HG02798 (cell line): ENCODE data around the gene SIRT7.

Experiments
- ATAC-seq: cut with Tn5 transposase; IDR thresholded peaks from one replicate; pipeline ENCODE4 v1.9.1; 2021; ENCODE audit warnings: mild to moderate bottlenecking; ENCODE audit not compliant: unreplicated experiment, poor library complexity

Gene SIRT7

GRCh38 chr17:81890447-81891302 is 27.3 kb downstream of the SIRT7 start:
- peak; percentile 18 for ATAC-seq

- ATAC-seq = no peak
These were observed 28.4 kb downstream of the SIRT7 start for GRCh38 chr17:81889602-81890001.

GRCh38 chr17:81888988-81889595 is 28.9 kb downstream of the SIRT7 start:
- no peak for ATAC-seq

- ATAC-seq = no peak
These were observed 29.6 kb downstream of the SIRT7 start for GRCh38 chr17:81888105-81888987.

GRCh38 chr17:81885869-81886548 is 32.0 kb downstream of the SIRT7 start:
- no peak for ATAC-seq

GRCh38 chr17:81885454-81885853 is 32.5 kb downstream of the SIRT7 start:
- ATAC-seq = no peak

GRCh38 chr17:81884968-81885367 is 33.0 kb downstream of the SIRT7 start:
- no peak for ATAC-seq

- ATAC-seq = no peak
These were observed 33.5 kb downstream of the SIRT7 start for GRCh38 chr17:81884520-81884919.

GRCh38 chr17:81879121-81879520 is 38.9 kb downstream of the SIRT7 start:
- no peak for ATAC-seq

GRCh38 chr17:81878294-81878693 is 39.7 kb downstream of the SIRT7 start:
- ATAC-seq = no peak

- no peak for ATAC-seq
These were observed 40.4 kb downstream of the SIRT7 start for GRCh38 chr17:81877569-81877968.

- peak; percentile 72 for ATAC-seq
These were observed 46.4 kb downstream of the SIRT7 start for GRCh38 chr17:81871387-81872230.

GRCh38 chr17:81870981-81871386 is 47.0 kb downstream of the SIRT7 start, which contains the start of gene ARHGDIA:
TSS of gene ARHGDIA (minus strand) at chr17:81871337. CDS start at chr17:81869930, 1,407 bp downstream.
- ATAC-seq = peak; percentile 26

GRCh38 chr17:81870131-81870980 is 47.6 kb downstream of the SIRT7 start:
- peak; percentile 15 for ATAC-seq

- no peak for ATAC-seq
These were observed 48.5 kb downstream of the SIRT7 start for GRCh38 chr17:81869221-81870130.

- no peak for ATAC-seq
These were observed 49.2 kb downstream of the SIRT7 start for GRCh38 chr17:81868674-81869220.
